22Rv1 (cell line): ENCODE data around the gene ALPP.

ENCODE experiments used
- ZFX ChIP-seq: fragments of 450-650 bp; IDR thresholded peaks from 2 replicates; pipeline ENCODE4 v1.6.1; 2017; ENCODE audit warnings: antibody characterized with exemption, borderline replicate concordance
- TF ChIP-seq, protein P1 (sequence below): fragments of 450-650 bp; IDR thresholded peaks from 2 replicates; pipeline ENCODE4 v1.5.1; 2017; ENCODE audit warnings: mild to moderate bottlenecking

DNA sequence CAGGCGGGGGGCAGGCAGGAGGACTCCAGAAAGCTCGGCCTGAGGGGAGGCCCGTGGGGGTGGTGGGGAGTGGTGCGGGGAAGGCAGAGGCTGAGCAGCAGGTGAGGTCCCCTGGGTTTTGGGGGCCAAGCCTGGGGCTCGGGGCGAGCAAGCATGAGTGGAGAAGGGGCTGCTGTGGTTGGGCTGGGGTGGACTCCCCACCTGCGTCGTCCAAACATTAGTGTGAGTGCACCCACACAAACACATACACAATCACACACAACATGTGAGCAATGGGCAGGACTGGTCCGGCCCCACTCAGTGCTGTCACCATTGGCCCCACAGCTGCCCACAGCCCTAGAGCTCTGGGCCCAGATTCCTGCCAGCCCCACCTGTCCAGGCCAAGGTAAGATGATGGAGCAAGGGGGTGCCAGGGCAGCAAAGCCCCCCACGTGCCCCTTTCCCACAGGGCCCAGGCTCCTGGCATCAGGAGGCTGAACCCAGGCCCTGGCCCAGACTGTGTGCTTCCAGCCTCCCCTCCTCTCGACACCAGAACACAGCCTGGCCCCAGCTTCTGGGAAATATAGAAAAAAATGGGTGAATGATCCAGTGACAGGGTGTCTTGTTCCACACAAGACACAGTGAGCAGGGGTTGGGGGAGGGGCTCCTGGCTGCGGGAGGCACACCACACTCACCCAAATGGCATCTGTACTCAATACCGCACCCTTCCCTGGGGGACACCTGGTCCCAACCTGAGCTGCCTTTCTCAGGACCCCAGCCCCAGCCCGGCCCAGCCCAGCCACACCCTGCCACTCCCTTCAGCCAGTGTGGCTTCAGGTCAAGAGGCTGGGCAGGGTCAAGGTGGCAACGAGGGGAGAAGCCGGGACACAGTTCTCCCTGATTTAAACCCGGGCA lies 463 bp upstream of the ALPP start:
- TF ChIP-seq, protein P1, sequence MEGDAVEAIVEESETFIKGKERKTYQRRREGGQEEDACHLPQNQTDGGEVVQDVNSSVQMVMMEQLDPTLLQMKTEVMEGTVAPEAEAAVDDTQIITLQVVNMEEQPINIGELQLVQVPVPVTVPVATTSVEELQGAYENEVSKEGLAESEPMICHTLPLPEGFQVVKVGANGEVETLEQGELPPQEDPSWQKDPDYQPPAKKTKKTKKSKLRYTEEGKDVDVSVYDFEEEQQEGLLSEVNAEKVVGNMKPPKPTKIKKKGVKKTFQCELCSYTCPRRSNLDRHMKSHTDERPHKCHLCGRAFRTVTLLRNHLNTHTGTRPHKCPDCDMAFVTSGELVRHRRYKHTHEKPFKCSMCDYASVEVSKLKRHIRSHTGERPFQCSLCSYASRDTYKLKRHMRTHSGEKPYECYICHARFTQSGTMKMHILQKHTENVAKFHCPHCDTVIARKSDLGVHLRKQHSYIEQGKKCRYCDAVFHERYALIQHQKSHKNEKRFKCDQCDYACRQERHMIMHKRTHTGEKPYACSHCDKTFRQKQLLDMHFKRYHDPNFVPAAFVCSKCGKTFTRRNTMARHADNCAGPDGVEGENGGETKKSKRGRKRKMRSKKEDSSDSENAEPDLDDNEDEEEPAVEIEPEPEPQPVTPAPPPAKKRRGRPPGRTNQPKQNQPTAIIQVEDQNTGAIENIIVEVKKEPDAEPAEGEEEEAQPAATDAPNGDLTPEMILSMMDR = no peak
- TF ChIP-seq ZFX = no peak
